Stimulated activated CD4-positive, alpha-beta T cell treated with anti-CD3 and anti-CD28 coated beads, Interleukin-1b, Interleukin-23, amount 100 ng/mL, for 1 hour (primary cell): ENCODE data around the gene NAV2.
"Not testable (repeated sequence)": the region's sequence is repeated elsewhere in the genome, so short reads cannot be mapped to it uniquely, and the experiment has no call there.

Experiments
- DNase-seq, 2 donors: peaks; one replicate each; pipeline ENCODE4 v3.0.0-alpha.2; 2020; ENCODE audit warnings: low read depth in 2 of 2

The NAV2 gene

GRCh38 chr11:19953909-19954308 lies 241.3 kb downstream of the NAV2 start:
- no peak for DNase-seq

GRCh38 chr11:19954899-19955298 lies 242.3 kb downstream of the NAV2 start:
- no peak for DNase-seq

GRCh38 chr11:19955660-19956059 lies 243.0 kb downstream of the NAV2 start:
- DNase-seq: no peak

GRCh38 chr11:19956228-19956627 lies 243.6 kb downstream of the NAV2 start:
- no peak for DNase-seq

GRCh38 chr11:19957294-19957943 lies 244.8 kb downstream of the NAV2 start:
- no peak for DNase-seq

GRCh38 chr11:19958204-19958603 lies 245.6 kb downstream of the NAV2 start:
- DNase-seq: no peak

GRCh38 chr11:19959210-19959609 lies 246.6 kb downstream of the NAV2 start:
- DNase-seq: no peak

GRCh38 chr11:19959648-19960059 lies 247.0 kb downstream of the NAV2 start:
- no peak for DNase-seq

- not testable (repeated sequence) for DNase-seq
Measured at GRCh38 chr11:19960410-19960809, 247.8 kb downstream of the NAV2 start.

GRCh38 chr11:19961225-19961624 lies 248.6 kb downstream of the NAV2 start:
- no peak for DNase-seq

- no peak for DNase-seq
Measured at GRCh38 chr11:19962053-19962800, 249.6 kb downstream of the NAV2 start.

- DNase-seq: no peak
Measured at GRCh38 chr11:19962801-19963175, 250.2 kb downstream of the NAV2 start.

- DNase-seq: no peak
Measured at GRCh38 chr11:19963697-19964387, 251.2 kb downstream of the NAV2 start.

GRCh38 chr11:19966441-19966840 lies 253.8 kb downstream of the NAV2 start:
- no peak for DNase-seq

- DNase-seq: no peak
Measured at GRCh38 chr11:19966927-19967326, 254.3 kb downstream of the NAV2 start.

- DNase-seq: no peak
Measured at GRCh38 chr11:19967787-19968186, 255.2 kb downstream of the NAV2 start.

GRCh38 chr11:19968860-19969259 lies 256.2 kb downstream of the NAV2 start:
- DNase-seq: no peak

- no peak for DNase-seq
Measured at GRCh38 chr11:19970944-19971343, 258.3 kb downstream of the NAV2 start.

GRCh38 chr11:19972091-19972490 lies 259.5 kb downstream of the NAV2 start:
- DNase-seq: no peak

GRCh38 chr11:19972651-19973050 lies 260.0 kb downstream of the NAV2 start:
- no peak for DNase-seq

- no peak for DNase-seq
Measured at GRCh38 chr11:19973136-19973635, 260.5 kb downstream of the NAV2 start.

GRCh38 chr11:19974886-19975285 lies 262.2 kb downstream of the NAV2 start:
- DNase-seq: no peak
